ENCODE measurements around the gene MCC. TPM values are rescaled to one million over a fixed set of nuclear protein-coding genes. Genes with fewer than 3 reads are reported as not detected.

MCC gene
- polyA plus RNA-seq, 1 donor (not counting 4 experiments of a cell fraction or from before 2014, with no cell fraction given) = 24.6 TPM

GRCh38 chr5:113195771-113196170 lies 292.5 kb downstream of the MCC start:
- Histone ChIP-seq H3K9ac (ENCODE audit: control insufficient read depth, extremely low read depth, insufficient read depth, low read length) (no peak overlapping the region), H3K4me3 (ENCODE audit: control insufficient read depth in 2 of 3, extremely low read depth in 1 of 3, insufficient read depth in 2 of 3, low read depth in 1 of 3, low read length in 3 of 3) (no peak overlapping the region), H3K36me3 (ENCODE audit: control insufficient read depth in 2 of 2, extremely low read depth in 1 of 2, insufficient read depth in 2 of 2, low read length in 2 of 2) (peaks cover 5 to 9% of the 10 kb centered on the region in 2 experiments), H3K27ac (ENCODE audit: control insufficient read depth, insufficient read depth, low read length) (no peak overlapping the region), H3K4me2 (ENCODE audit: control insufficient read depth, extremely low read depth, insufficient read depth, low read depth, low read length) (no peak overlapping the region), H3K9me1 (ENCODE audit: control insufficient read depth, extremely low read depth, insufficient read depth, low read length) (peaks cover 2% of the 10 kb centered on the region), H4K20me1 (ENCODE audit: control insufficient read depth, extremely low read depth, insufficient read depth, low read length) (no peaks in the 10 kb centered on the region), H3K27me3 (ENCODE audit: control insufficient read depth, extremely low read depth, insufficient read depth, low read length) (no peaks in the 10 kb centered on the region), H2AFZ (ENCODE audit: control insufficient read depth, low read length) (no peak overlapping the region), H3K9me3 (ENCODE audit: control insufficient read depth, low read depth, low read length) (no peaks in the 10 kb centered on the region), H3K79me2 (ENCODE audit: control insufficient read depth, insufficient read depth, low read length) (peaks cover 85% of the 10 kb centered on the region), H3K4me1 (ENCODE audit: control insufficient read depth, extremely low read depth, insufficient read depth, low read length) (peaks cover 19% of the 10 kb centered on the region)
- DNase-seq (ENCODE audit: low read depth, low spot score) (no peak), FAIRE-seq (no peak)
- dilution Hi-C loops (cut with MboI; ENCODE audit: extremely low pct_ligation_motif_present, low sequenced_read_pairs) = no loop called here
- no peak for TF ChIP-seq CTCF (optimal IDR thresholded peaks at IDR 0.05 in 1 of 3, IDR thresholded peaks at IDR 0.05 in 1 of 3, conservative IDR thresholded peaks at IDR 0.05 in 1 of 3; ENCODE audit: extremely low read depth in 1 of 3, insufficient read depth in 2 of 3, low read length in 3 of 3)
- TF ChIP-seq EZH2 (IDR thresholded peaks at IDR 0.05; ENCODE audit: low read length) = no peak

- Histone ChIP-seq H3K9ac (ENCODE audit: control insufficient read depth, extremely low read depth, insufficient read depth, low read length) (no peak overlapping the region), H3K9me1 (ENCODE audit: control insufficient read depth, extremely low read depth, insufficient read depth, low read length) (no peaks in the 10 kb centered on the region), H3K79me2 (ENCODE audit: control insufficient read depth, insufficient read depth, low read length) (peaks cover 80% of the 10 kb centered on the region), H3K4me3 (ENCODE audit: control insufficient read depth in 2 of 3, extremely low read depth in 1 of 3, insufficient read depth in 2 of 3, low read depth in 1 of 3, low read length in 3 of 3) (no peak overlapping the region), H4K20me1 (ENCODE audit: control insufficient read depth, extremely low read depth, insufficient read depth, low read length) (no peaks in the 10 kb centered on the region), H3K27me3 (ENCODE audit: control insufficient read depth, extremely low read depth, insufficient read depth, low read length) (no peaks in the 10 kb centered on the region), H3K4me2 (ENCODE audit: control insufficient read depth, extremely low read depth, insufficient read depth, low read depth, low read length) (no peak overlapping the region), H3K9me3 (ENCODE audit: control insufficient read depth, low read depth, low read length) (no peaks in the 10 kb centered on the region), H3K4me1 (ENCODE audit: control insufficient read depth, extremely low read depth, insufficient read depth, low read length) (peaks cover 19% of the 10 kb centered on the region), H2AFZ (ENCODE audit: control insufficient read depth, low read length) (no peak overlapping the region), H3K27ac (ENCODE audit: control insufficient read depth, insufficient read depth, low read length) (no peak overlapping the region), H3K36me3 (ENCODE audit: control insufficient read depth in 2 of 2, extremely low read depth in 1 of 2, insufficient read depth in 2 of 2, low read length in 2 of 2) (peaks cover 5 to 9% of the 10 kb centered on the region in 2 experiments)
- no peak for FAIRE-seq
- DNase-seq (ENCODE audit: low read depth, low spot score) = no peak
- dilution Hi-C loops (cut with MboI; ENCODE audit: extremely low pct_ligation_motif_present, low sequenced_read_pairs) = no loop called here
- TF ChIP-seq CTCF (optimal IDR thresholded peaks at IDR 0.05 in 1 of 3, IDR thresholded peaks at IDR 0.05 in 1 of 3, conservative IDR thresholded peaks at IDR 0.05 in 1 of 3; ENCODE audit: extremely low read depth in 1 of 3, insufficient read depth in 2 of 3, low read length in 3 of 3) (no peak), EZH2 (IDR thresholded peaks at IDR 0.05; ENCODE audit: low read length) (no peak)
Measured at GRCh38 chr5:113195251-113195650, 293.0 kb downstream of the MCC start.
